Brain microvascular endothelial cell (primary cell): ENCODE measurements around the gene TTC7B.

Experiments used
- DNase-seq: peaks from one replicate; pipeline ENCODE4 v3.0.0-alpha.2; 2020
- H3K27ac ChIP-seq: fragments of 250-450 bp; sonication (Bioruptor Pico); 2 replicates; pipeline ENCODE4 v1.5.1; 2020; ENCODE audit warnings: mild to moderate bottlenecking, moderate library complexity
- H3K27me3 ChIP-seq: fragments of 250-450 bp; sonication (Bioruptor Pico); replicated peaks from 2 replicates; pipeline ENCODE4 v1.5.1; 2020; ENCODE audit warnings: mild to moderate bottlenecking
- H3K36me3 ChIP-seq: fragments of 250-450 bp; sonication (Bioruptor Pico); replicated peaks from 2 replicates; pipeline ENCODE4 v1.5.1; 2020; ENCODE audit warnings: mild to moderate bottlenecking
- H3K4me3 ChIP-seq: 2 replicates; pipeline ENCODE4 v1.5.1; 2011; ENCODE audit warnings: low read depth, mild to moderate bottlenecking, control low read depth, low read length, moderate library complexity
- in situ Hi-C: cut with HindIII; loops from 2 replicates; pipeline ENCODE4 v1.10.0; 2017; ENCODE audit warnings: low sequenced_read_pairs, low pct_ligation_motif_present
- TF ChIP-seq, protein P1 (sequence below): IDR thresholded peaks from 2 replicates; pipeline ENCODE4 v1.5.1; 2011; ENCODE audit warnings: low read depth, mild to moderate bottlenecking, moderate library complexity, low read length, control low read depth, inconsistent platforms; ENCODE audit errors: missing control alignments

TTC7B gene

DNA sequence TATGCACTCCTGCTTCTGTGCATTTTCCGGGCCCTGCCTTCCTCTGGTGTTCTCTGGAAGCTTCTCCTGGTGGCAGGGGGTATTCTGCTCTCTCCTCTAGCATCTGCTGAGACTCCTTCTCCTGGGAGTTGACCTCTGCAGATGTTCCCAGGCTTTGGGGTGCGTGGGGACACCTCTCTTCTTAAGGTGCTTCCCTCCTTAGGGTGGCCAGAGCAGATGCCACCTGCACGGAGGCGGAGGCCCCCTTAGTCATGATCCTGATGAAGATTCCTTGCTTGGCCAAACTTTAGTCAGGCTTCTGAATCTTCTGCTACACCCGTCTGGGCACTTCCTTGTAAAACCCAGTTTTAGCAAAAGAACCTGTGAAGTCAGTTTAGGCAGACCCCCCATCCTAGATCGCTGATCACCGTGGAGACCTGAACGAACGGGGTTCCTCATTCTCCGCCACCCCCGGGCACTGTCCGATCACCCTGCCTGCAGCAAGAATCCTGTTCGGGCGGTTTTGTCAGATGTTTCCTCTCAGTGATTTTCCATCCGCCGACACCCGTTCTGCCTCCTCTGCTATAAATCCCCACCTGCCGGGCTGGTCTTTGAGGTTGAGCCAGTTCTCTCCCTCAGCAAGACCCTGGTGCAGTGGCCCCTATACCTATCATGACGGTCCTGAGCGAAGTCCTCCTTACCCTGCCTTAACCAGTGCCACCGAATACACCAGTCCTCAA, 307.5 kb downstream of the TTC7B start:
- DNase-seq = no peak
- in situ Hi-C loops = no loop called here
- Histone ChIP-seq H3K4me3 (no peak overlapping the region), H3K27ac (no peak overlapping the region), H3K27me3 (no peaks in the 10 kb centered on the region), H3K36me3 (no peaks in the 10 kb centered on the region)
- TF ChIP-seq, protein P1, sequence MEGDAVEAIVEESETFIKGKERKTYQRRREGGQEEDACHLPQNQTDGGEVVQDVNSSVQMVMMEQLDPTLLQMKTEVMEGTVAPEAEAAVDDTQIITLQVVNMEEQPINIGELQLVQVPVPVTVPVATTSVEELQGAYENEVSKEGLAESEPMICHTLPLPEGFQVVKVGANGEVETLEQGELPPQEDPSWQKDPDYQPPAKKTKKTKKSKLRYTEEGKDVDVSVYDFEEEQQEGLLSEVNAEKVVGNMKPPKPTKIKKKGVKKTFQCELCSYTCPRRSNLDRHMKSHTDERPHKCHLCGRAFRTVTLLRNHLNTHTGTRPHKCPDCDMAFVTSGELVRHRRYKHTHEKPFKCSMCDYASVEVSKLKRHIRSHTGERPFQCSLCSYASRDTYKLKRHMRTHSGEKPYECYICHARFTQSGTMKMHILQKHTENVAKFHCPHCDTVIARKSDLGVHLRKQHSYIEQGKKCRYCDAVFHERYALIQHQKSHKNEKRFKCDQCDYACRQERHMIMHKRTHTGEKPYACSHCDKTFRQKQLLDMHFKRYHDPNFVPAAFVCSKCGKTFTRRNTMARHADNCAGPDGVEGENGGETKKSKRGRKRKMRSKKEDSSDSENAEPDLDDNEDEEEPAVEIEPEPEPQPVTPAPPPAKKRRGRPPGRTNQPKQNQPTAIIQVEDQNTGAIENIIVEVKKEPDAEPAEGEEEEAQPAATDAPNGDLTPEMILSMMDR = no peak

DNA sequence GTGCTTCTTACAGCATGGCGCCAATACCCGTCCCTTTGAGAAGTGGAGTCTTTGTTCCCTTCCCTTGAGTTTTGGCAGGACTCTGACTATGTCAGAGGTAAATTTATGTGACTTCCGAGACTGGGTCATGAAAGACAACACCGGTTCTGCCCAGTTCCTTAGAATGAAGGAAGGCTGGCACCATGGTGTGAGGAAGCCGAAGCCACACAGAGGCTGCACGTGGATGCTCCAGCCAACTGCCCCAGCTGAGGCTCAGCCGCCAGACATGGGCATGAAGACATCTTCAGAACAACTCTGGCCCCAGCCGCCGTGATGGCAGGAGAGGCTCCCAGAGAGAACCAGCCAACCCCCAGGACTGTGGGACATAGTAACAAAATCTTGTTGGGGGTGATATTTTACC, 308.2 kb downstream of the TTC7B start:
- no peak for DNase-seq
- in situ Hi-C loops = no loop called here

DNA sequence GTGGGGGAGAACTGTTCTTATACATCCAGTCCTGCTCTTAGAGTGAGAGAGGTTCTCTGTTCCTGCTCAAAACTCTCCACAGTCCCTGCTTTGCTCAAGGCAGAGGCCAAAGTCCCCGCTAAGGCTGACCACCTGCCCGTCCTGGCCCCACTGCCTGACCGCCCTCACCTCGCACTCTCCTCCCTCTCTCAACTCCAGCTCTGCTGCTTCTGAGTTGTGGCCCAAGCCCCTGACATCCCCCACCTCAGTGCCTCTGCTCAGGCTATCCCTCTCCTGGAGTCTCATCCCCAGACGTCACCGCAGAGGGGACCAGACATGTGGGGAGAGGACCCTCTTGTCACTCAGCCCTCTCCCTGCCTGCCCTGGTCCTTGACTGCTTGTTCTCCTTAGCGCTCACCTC, 308.8 kb downstream of the TTC7B start:
- no peak for DNase-seq
- no peak overlapping the region for H3K27ac ChIP-seq
- TF ChIP-seq, protein P1 = no peak
- no peak overlapping the region for H3K4me3 ChIP-seq
- H3K27me3 ChIP-seq = no peaks in the 10 kb centered on the region
- in situ Hi-C loops = no loop called here
- H3K36me3 ChIP-seq = no peaks in the 10 kb centered on the region

More for the DNA sequence above, 308.2 kb downstream of the TTC7B start:
- Histone ChIP-seq H3K4me3 (no peak overlapping the region), H3K27ac (no peak overlapping the region), H3K36me3 (no peaks in the 10 kb centered on the region), H3K27me3 (no peaks in the 10 kb centered on the region)
- TF ChIP-seq, protein P1 = no peak

DNA sequence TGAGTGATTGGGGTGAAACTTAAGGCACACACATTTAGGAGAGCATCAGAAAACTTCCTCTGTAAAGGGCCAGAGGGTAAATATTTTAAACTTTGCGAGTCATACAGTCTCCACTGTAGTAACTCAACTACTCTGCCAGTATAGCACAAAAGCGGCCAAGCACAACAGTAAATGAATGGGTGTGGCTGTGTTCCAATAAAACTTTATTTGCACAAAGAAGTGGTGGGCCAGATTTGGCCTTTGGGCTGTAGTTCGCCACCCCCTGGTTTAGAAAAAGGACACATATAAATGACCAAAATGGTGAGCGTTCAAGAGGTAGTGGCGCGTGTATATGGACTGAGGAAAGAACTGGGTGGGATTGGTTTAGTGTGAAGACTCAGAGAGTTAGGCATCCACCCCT, 309.5 kb downstream of the TTC7B start:
- Histone ChIP-seq H3K27ac (no peak overlapping the region), H3K36me3 (no peaks in the 10 kb centered on the region), H3K27me3 (no peaks in the 10 kb centered on the region), H3K4me3 (no peak overlapping the region)
- in situ Hi-C loops = no loop called here
- TF ChIP-seq, protein P1 = no peak
- no peak for DNase-seq

DNA sequence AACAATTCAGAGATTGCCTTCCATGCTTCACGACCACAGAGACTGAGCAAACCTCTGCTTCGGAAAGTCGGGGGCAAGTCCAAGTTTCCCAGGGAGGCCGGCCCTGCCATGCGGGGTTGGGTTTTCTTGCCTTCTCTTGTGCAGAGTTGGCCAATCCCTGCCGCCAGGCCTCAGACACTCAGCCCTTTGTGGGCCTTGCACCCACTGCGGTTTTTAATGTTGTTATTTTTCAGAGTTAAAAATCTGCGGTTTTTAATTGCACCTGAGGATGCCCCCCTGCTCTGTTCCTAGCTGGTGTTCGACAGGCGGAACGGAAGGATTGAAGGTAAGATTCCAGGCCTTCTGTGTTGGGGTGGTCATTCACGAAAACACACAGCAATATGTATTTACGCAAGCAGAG, 310.7 kb downstream of the TTC7B start:
- Histone ChIP-seq H3K27ac (no peak overlapping the region), H3K4me3 (no peak overlapping the region), H3K27me3 (no peaks in the 10 kb centered on the region), H3K36me3 (no peaks in the 10 kb centered on the region)
- in situ Hi-C loops = no loop called here
- DNase-seq = no peak
- TF ChIP-seq, protein P1 = no peak

DNA sequence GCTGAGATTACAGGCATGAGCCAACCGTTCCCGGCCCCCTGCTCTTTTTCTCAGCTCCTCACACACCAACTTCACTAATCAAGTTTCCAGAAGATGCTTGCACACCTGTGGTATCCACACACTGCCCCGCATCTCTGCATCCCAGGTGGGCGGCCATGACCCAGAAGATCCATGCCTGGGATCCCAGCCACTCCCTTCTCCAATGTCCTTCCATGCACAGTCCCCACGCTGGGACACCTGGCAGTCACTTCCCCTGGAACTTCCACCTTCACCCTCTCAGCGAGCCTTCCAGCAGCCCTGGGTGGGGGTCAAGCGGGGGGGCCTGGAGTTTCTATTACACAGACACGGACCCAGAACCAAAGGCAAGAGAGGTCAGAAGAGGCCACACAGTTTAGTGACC, 311.6 kb downstream of the TTC7B start:
- in situ Hi-C loops = no loop called here

More for the DNA sequence above, 311.6 kb downstream of the TTC7B start:
- no peaks in the 10 kb centered on the region for H3K27me3 ChIP-seq
- H3K4me3 ChIP-seq = no peak overlapping the region
- no peak for DNase-seq
- H3K36me3 ChIP-seq = no peaks in the 10 kb centered on the region
- H3K27ac ChIP-seq = no peak overlapping the region
- TF ChIP-seq, protein P1 = no peak
